Endothelial cell of umbilical vein (primary cell): ENCODE results near the gene CRYBG3. TPM values are rescaled to one million over a fixed set of nuclear protein-coding genes. Genes with fewer than 3 reads are reported as not detected.

ENCODE experiments used
- BruUV-seq: library from RNA; stranded (reverse); fragments of 400-500 nt; replicated peaks from 2 replicates; lab custom pipeline; 2021; lab: Mats Ljungman, UMichigan
- CTCF ChIA-PET: fragments of 300-600, 350-600 bp; sonication (Branson Sonifier 250); formaldehyde crosslinking; loops from one replicate; lab custom pipeline; 2021; ENCODE audit warnings: antibody characterized with exemption, inconsistent platforms; lab: Charles Lee
- POLR2A ChIA-PET: fragments of 300-600, 350-600 bp; sonication (Branson Sonifier 250); formaldehyde crosslinking; loops from one replicate; lab custom pipeline; 2021; ENCODE audit warnings: antibody characterized with exemption, inconsistent platforms; lab: Charles Lee
- DNase-seq: peaks from one replicate; pipeline ENCODE4 v3.0.0-alpha.2; 2011; ENCODE audit warnings: low read depth, low spot score
- FAIRE-seq: peaks from 2 replicates; lab custom pipeline; 2011; peaks lifted over from hg19 to GRCh38; lab: Jason Lieb, UNC
- H2AFZ ChIP-seq: 2 replicates; pipeline ENCODE4 v1.6.0; 2012; ENCODE audit warnings: low read depth, low read length, control low read depth, inconsistent platforms
- H3K27ac ChIP-seq: 2 replicates; pipeline ENCODE4 v1.5.1; 2011; ENCODE audit warnings: low read depth, mild to moderate bottlenecking, control low read depth, low read length, moderate library complexity; ENCODE audit not compliant: insufficient read depth
- H3K27me3 ChIP-seq, 2 experiments: 2 replicates each; pipeline versions ENCODE4 v1.6.0 to v1.6.1; 2011; ENCODE audit warnings: low read length in 2 of 2, mixed read lengths in 1 of 2; ENCODE audit not compliant: control insufficient read depth in 2 of 2, insufficient read depth in 2 of 2
- H3K36me3 ChIP-seq, 2 experiments: 2 replicates in 1 of 2; 3 replicates in 1 of 2; pipeline ENCODE4 v1.5.1; 2011; ENCODE audit warnings: low read length in 2 of 2, mild to moderate bottlenecking in 1 of 2, moderate library complexity in 1 of 2; ENCODE audit not compliant: control insufficient read depth in 2 of 2, insufficient read depth in 2 of 2; ENCODE audit errors: extremely low read depth in 1 of 2
- H3K4me1 ChIP-seq: 3 replicates; pipeline ENCODE4 v1.5.1; 2011; ENCODE audit warnings: mild to moderate bottlenecking, low read length; ENCODE audit not compliant: control insufficient read depth, insufficient read depth; ENCODE audit errors: extremely low read depth
- H3K4me2 ChIP-seq: 2 replicates; pipeline ENCODE4 v1.6.1; 2011; ENCODE audit warnings: low read length, control low read depth, mixed read lengths; ENCODE audit not compliant: insufficient read depth
- H3K4me3 ChIP-seq, 3 experiments: fragments of 200-600 bp in 1 of 3; sonication (generic), shearing (Covaris generic) in 1 of 3; replicated peaks in 1 of 3; 2 replicates each; pipeline ENCODE4 v1.5.1; 2011 to 2016; ENCODE audit warnings: control low read depth in 3 of 3, low read length in 3 of 3, mild to moderate bottlenecking in 2 of 3, inconsistent platforms in 1 of 3, low read depth in 1 of 3, moderate library complexity in 1 of 3; ENCODE audit not compliant: insufficient read depth in 1 of 3
- H3K79me2 ChIP-seq: 2 replicates; pipeline ENCODE4 v1.6.0; 2012; ENCODE audit warnings: low read length, inconsistent platforms; ENCODE audit not compliant: control insufficient read depth, insufficient read depth
- H3K9ac ChIP-seq: replicated peaks from 2 replicates; pipeline ENCODE3; 2011; ENCODE audit warnings: low read length, control low read depth; ENCODE audit not compliant: insufficient read depth; ENCODE audit errors: extremely low read depth
- H3K9me1 ChIP-seq: replicated peaks from 3 replicates; pipeline ENCODE4 v1.6.0; 2011; ENCODE audit warnings: mild to moderate bottlenecking, low read length; ENCODE audit not compliant: control insufficient read depth, insufficient read depth; ENCODE audit errors: extremely low read depth
- H3K9me3 ChIP-seq: replicated peaks from 2 replicates; pipeline ENCODE4 v1.5.1; 2012; ENCODE audit warnings: low read length, inconsistent platforms; ENCODE audit not compliant: control insufficient read depth, insufficient read depth
- H4K20me1 ChIP-seq: replicated peaks from 2 replicates; pipeline ENCODE3; 2011; ENCODE audit warnings: mild to moderate bottlenecking, low read length; ENCODE audit not compliant: control insufficient read depth, insufficient read depth; ENCODE audit errors: extremely low read depth
- EZH2 ChIP-seq: IDR thresholded peaks from 2 replicates; pipeline ENCODE4 v1.6.1; 2012; ENCODE audit warnings: borderline replicate concordance, low read depth, mild to moderate bottlenecking, moderate library complexity, low read length, inconsistent platforms; ENCODE audit not compliant: severe bottlenecking
- FOS ChIP-seq: IDR thresholded peaks from 2 replicates; pipeline ENCODE4 v1.6.1; 2011; ENCODE audit warnings: mild to moderate bottlenecking, low read length, moderate library complexity, borderline replicate concordance; ENCODE audit not compliant: insufficient read depth
- GATA2 ChIP-seq: IDR thresholded peaks from 2 replicates; pipeline ENCODE4 v1.7.0; 2011; ENCODE audit warnings: low read depth, mild to moderate bottlenecking, moderate library complexity, mixed read lengths, low read length; ENCODE audit not compliant: insufficient read length, insufficient read depth
- JUN ChIP-seq: IDR thresholded peaks from 2 replicates; pipeline ENCODE4 v1.6.1; 2011; ENCODE audit warnings: borderline replicate concordance, low read depth; ENCODE audit not compliant: insufficient read length, insufficient read depth
- MYC ChIP-seq: IDR thresholded peaks from one replicate; pipeline ENCODE4 v1.6.1; 2011; ENCODE audit warnings: mild to moderate bottlenecking, low read depth, low read length
- POLR2A ChIP-seq: IDR thresholded peaks from 2 replicates; pipeline ENCODE4 v1.6.1; 2012; ENCODE audit warnings: low read depth, mild to moderate bottlenecking, control low read depth, low read length
- POLR2AphosphoS5 ChIP-seq: IDR thresholded peaks from 2 replicates; pipeline ENCODE4 v1.6.1; 2012; ENCODE audit warnings: low read depth, mild to moderate bottlenecking, control low read depth, low read length, moderate library complexity; ENCODE audit not compliant: insufficient read depth
- dilution Hi-C: fragments of 300-500 bp; cut with MboI; formaldehyde crosslinking; loops from one replicate; pipeline ENCODE4 v1.15.0; 2019; ENCODE audit warnings: low sequenced_read_pairs; ENCODE audit not compliant: extremely low pct_ligation_motif_present
- intact Hi-C: fragments of 100-400 bp; cut with micrococcal nuclease; formaldehyde crosslinking; loops from one replicate; pipeline ENCODE4 v1.10.0; 2022
- polyA plus RNA-seq, 4 experiments: library from polyadenylated mRNA; depleted of rRNA in 3 of 4; stranded (reverse) in 3 of 4; unstranded in 1 of 4; fragments of >200 nt; gene quantifications; 2 replicates each; pipeline versions ENCODE4 v1.2.1 to v1.2.3, GENCODE V29; 2011 to 2012; ENCODE audit warnings: missing spikeins in 1 of 4
- total RNA-seq: library from RNA; stranded (reverse); gene quantifications from 2 replicates; pipeline ENCODE4 v1.2.3, GENCODE V29; 2021
- TF ChIP-seq, protein P1 (sequence below): IDR thresholded peaks from 2 replicates; pipeline ENCODE4 v1.6.1; 2011; ENCODE audit not compliant: insufficient read depth, insufficient read length
- TF ChIP-seq, protein P2 (sequence below), 2 donors: IDR thresholded peaks; 1 replicate in 1 of 2; 2 replicates in 1 of 2; pipeline ENCODE4 v1.5.1; 2011; ENCODE audit warnings: low read length in 2 of 2, mild to moderate bottlenecking in 2 of 2, moderate library complexity in 2 of 2, control low read depth in 1 of 2, inconsistent platforms in 1 of 2, low read depth in 1 of 2; ENCODE audit not compliant: insufficient read depth in 1 of 2; ENCODE audit errors: extremely low read depth in 1 of 2

Gene CRYBG3
- total and polyA plus RNA-seq, 2 donors (not counting 3 experiments of a cell fraction or from before 2014, with no cell fraction given) = 2.8 to 15.0 TPM

DNA sequence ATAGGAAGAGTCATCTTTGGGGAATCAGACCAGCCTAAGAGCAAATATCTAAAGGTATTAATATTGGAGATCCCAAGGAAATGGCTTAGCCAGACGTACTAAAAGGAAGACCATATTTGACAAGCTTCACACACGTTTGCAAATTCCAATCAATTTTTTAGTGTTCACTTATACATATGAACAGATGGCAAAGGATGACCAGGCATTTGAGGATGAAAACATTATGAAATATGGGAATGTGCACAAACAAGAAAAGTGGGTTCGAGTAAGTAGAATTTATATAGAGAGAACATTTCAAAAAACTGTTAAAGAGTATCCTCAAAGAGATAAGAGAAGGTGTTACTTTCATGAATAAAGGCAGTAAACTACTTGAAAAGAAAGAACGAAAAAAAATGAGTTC, 25.9 kb upstream of the CRYBG3 start:
- Histone ChIP-seq H3K27me3 (no peaks in the 10 kb centered on the region), H3K4me3 (no peak overlapping the region), H3K4me1 (no peaks in the 10 kb centered on the region), H4K20me1 (no peaks in the 10 kb centered on the region), H3K4me2 (no peak overlapping the region), H3K36me3 (no peaks in the 10 kb centered on the region), H3K9me1 (no peaks in the 10 kb centered on the region), H3K79me2 (no peaks in the 10 kb centered on the region), H2AFZ (no peak overlapping the region), H3K27ac (no peak overlapping the region), H3K9ac (no peak overlapping the region), H3K9me3 (no peaks in the 10 kb centered on the region)
- CTCF ChIA-PET = interaction anchor here (1.0 to 6.2 kb wide), 5 partner anchors 26 to 231 kb away, joined by 3 to 138 read pairs (median 4); partner anchors contain the start of gene CRYBG3
- POLR2A ChIA-PET = no interaction called here
- dilution Hi-C loops = no loop called here
- DNase-seq (no peak), FAIRE-seq (no peak)
- TF ChIP-seq, protein P1, sequence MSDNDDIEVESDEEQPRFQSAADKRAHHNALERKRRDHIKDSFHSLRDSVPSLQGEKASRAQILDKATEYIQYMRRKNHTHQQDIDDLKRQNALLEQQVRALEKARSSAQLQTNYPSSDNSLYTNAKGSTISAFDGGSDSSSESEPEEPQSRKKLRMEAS = no peak
- TF ChIP-seq JUN (no peak), POLR2AphosphoS5 (no peak), GATA2 (no peak), EZH2 (no peak), FOS (no peak), MYC (no peak), POLR2A (no peak)
- TF ChIP-seq, protein P2, sequence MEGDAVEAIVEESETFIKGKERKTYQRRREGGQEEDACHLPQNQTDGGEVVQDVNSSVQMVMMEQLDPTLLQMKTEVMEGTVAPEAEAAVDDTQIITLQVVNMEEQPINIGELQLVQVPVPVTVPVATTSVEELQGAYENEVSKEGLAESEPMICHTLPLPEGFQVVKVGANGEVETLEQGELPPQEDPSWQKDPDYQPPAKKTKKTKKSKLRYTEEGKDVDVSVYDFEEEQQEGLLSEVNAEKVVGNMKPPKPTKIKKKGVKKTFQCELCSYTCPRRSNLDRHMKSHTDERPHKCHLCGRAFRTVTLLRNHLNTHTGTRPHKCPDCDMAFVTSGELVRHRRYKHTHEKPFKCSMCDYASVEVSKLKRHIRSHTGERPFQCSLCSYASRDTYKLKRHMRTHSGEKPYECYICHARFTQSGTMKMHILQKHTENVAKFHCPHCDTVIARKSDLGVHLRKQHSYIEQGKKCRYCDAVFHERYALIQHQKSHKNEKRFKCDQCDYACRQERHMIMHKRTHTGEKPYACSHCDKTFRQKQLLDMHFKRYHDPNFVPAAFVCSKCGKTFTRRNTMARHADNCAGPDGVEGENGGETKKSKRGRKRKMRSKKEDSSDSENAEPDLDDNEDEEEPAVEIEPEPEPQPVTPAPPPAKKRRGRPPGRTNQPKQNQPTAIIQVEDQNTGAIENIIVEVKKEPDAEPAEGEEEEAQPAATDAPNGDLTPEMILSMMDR (IDR thresholded peaks at IDR 0.05; ENCODE audit: extremely low read depth in 1 of 2, insufficient read depth in 1 of 2, low read depth in 1 of 2, low read length in 2 of 2) = no peak
- BruUV-seq = no TSS peak
- intact Hi-C loops = no loop called here
